GM18520 (cell line): ENCODE data around the gene HNF1B.

ENCODE experiments used
- ATAC-seq: cut with Tn5 transposase; IDR thresholded peaks from one replicate; pipeline ENCODE4 v1.9.1; 2021; ENCODE audit not compliant: unreplicated experiment

Gene HNF1B

DNA sequence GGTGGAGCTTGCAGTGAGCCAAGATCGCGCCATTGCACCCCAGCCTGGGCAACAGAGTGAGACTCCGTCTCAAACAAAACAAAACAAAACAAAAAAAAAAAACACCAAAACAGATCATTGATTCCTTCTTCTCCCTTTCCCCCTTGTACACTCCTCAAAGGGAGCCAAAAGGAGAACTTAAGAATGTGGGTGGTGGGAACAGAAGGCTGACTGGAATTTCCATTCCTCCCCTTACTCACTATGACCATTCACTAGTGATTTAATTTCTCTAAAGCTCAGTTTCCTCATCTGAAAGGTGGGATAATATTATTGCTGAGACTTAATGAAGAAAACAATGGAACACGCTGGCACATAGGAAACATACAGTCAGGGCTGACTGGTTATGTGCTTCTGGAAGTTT is 17.1 kb upstream of the HNF1B start:
- ATAC-seq: no peak

DNA sequence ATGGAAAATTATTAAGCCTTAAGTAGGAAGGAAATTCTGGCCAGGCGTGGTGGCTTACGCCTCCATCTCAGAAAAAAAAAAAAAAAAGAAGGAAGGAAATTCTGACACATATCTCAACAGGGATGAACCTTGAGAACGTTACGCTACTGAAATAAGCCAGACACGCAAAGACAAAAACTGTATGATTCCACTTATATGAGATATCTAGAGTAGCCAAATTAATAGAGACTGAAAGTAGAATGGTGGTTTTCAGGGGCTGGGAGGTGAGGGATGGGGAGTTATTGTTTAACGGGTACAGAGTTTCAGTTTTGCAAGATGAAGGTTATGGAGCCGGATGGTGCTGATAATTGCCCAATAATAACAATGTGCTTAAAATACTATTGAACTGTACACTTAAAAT is 16.2 kb upstream of the HNF1B start:
- ATAC-seq: no peak

DNA sequence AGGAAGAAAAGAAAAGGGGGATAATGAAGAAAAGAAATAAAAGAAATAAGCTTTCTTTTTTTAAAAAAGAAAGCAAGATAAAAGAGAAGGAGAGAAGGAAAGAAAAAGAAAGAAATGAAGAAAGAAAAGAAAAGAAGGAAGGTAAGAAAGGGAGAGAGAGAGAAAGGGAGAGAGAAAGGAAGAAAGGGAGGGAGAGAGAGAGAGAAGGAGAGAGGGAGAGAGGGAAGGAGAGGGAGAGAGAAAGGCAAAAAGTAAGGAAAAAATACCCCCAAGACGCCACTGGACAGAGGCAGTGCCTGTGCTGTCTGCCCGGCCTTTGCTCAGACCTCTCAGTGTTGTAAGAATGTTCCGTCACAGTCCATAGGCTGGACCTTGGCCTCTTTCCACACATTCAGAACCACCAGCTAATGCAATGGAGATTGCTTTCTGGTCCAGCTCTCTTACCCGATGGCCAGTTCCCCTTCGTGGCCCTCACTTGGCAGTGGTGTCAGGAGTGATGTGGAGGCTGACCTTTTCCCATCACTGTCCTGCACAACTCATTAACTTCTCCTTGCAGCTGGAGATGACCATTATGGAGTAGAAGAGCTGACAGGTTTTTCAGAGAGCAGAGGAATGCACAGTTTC is 14.3 kb upstream of the HNF1B start:
- ATAC-seq: no peak

DNA sequence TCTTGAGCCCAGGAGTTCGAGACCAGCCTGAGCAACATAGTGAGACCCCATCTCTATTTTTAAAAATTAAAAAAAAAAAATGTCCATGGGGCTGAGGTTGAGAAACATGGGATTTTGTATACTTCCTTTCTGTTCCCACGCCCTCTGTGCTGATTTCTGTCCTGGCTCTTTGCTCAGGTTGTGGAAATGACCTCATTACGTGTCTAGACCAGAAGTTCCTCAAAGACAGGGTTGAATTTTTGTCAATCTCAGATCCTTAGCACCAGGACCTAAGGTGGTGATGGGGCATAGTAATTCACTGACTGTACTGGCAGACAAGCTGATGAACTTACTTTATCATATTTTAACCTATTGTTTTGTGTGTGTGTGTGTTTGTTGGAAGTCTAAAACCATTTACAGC is 11.2 kb upstream of the HNF1B start:
- ATAC-seq: no peak

DNA sequence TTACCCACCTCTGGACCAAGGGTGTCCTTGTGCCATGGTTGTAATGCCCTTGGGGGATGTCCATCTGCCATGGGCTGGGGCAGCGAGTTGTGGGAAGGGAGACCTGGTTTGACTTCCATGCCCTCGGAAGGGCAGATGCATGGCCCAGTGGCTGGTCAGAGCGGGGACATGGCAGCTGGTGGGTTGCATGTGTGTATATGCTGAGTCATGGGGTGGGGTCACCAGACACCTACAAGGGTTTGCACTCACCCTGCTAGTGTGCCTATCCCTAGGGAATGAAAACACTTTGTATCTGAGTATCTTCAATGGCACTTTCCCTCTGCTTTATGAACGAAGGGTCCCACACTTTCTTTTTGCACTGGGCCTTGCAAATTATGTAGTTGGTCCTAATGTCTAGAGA is 10.6 kb upstream of the HNF1B start:
- ATAC-seq: no peak

DNA sequence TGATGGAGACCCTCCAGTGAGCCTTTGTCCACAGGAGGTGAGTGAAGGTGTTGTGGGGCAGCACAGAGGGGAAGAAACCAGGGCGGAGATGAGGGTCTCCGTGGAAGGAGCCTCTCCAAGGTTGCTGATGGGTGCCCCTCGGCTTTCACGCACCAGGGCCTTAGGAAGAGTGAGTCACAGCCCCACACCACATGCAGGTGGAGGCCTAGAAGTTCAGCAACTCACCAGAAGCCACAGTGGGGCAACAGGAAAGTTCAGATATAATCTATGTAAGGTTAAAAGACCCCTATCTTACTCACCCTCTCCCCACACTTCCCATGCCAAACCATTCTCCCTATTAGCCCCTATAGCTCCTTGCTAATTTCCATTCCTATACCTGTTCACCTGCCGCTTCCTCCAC is 9.5 kb upstream of the HNF1B start:
- no peak for ATAC-seq

DNA sequence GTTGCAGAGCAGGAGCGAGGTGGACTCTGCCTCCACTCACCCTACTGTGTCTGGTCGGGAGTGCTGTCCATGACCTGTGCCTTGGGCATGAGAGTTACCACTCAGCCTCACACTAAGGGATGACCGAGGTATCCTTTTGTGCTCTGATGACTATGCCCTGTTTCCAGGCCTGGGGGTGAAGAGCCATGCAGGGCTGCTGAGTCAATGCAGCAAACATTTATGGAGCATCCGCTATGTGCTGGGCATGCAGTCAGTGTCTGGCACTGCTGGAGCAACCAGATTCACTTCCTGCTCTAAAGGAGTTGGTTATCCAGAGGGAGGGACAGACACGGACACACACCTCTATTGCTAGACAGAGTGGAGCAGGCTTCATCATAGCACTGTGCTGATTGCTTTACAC is 7.6 kb upstream of the HNF1B start:
- no peak for ATAC-seq

DNA sequence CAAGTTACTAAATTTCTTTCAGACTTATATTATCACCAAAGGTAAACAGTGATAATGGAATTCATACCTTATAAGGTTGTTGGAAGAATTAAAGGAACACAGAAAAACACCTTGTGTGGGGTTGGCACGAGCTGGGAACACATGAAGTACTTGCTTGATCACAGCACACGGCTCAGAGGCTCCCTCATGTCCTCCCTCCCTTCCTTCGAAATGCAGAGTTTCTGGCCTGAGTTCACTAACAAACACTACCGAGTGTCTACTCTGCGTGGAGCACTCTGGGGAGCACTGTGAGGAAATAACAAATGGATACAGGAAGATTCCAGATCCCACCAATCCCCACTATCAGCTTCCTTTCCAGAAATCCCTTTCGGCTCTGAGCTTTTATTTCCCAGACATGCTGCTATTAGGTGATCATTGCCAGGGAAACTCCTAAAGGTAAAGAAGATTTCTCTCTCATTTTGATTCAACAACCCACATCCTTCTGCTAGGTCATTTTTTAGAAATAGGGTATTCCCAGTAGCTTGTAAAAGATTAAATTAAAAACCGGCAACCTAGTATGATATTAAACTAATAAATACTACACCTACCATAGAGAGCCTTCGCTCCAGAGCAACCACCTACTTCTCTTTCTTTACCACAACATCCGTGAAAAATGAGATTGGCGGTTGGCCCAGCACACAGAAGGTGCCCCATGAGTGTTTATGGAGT is 6.1 kb upstream of the HNF1B start:
- no peak for ATAC-seq

DNA sequence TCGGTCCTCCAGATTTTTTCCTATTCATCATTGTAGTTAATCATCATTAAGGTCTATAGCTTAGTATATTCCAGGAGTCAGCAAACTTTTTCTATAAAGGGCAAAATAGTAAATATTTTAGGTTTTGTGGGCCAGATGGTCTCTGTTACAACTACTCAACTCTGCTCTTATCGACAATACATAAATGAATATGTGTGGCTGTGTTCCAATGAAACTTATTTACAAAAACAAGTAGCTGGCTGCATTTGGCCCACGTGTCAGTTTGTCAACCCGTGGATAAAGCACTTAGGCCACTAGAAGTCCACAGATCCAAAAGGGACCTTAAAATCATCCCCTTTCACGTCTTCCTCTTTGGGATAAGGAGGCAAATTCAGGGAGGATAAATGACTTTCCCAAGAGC is 5.4 kb upstream of the HNF1B start:
- ATAC-seq: no peak

DNA sequence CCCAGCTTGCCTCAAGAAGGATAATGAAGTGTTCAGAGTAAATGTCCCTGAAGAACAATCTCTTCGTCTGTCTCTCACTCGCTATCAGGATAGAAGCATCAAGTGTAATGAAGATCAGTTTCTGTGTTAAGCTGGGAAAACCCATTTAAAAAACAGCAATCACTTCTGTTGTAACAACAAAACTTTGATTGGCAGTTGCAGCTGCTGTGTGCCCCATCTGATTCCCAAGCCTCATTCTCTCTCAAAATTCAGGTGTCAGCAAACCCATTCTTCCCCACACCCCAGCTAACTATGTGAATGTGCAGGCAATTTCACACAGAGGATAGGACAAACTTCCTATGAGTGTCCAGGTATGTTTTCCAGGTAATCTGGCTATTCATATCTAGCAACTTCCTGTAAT is 2.4 kb upstream of the HNF1B start:
- no peak for ATAC-seq

DNA sequence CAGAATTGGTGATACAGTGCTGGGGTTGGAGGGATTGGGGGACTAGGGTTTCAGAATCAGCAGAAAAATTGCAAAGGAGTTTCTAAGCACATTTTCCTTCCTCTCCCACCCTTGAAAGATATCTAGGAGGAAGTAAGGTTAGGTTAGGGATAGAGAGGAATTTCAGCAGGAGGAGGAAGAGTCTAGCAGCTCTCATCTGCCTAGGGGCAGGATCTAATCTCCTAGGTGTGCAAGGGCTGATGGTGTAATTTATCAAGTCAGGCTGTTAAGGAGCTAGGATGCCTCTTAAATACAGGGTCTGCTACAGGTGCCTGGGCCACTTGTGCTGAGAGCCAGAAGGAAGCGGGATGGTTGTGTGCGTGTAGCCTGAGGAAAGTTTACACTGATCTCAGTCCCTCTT is 1.8 kb upstream of the HNF1B start:
- ATAC-seq: no peak

DNA sequence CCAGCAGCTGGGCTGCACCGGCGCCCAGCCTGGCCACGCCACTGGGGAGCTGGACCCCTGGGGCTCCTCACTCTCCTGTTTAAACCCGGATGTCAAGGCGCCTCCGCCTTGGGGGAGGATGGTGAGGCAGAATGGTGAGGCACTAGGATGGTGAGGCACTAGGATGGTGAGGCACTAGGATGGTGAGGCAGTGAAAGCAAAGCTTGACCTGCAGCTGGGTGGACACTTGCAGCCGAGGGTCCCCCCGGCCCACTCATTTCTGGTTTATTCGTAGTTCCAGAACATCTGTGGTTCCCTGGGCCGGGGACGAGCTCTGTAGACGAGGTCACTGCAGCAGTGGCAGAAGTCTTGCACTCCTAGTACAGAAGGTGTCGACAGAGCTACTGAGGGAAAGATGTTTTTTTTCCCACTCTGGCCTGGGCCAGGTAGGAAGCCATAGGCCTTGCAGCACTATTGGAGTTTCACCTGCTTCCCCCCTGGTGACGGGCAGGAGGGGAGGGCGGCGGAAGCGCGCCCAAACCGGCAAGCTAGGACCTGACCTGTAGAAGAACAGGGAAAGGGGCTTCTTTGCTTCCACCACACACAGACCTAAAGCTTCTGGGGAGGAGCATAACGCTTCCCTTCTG is 1.1 kb upstream of the HNF1B start:
- no peak for ATAC-seq

DNA sequence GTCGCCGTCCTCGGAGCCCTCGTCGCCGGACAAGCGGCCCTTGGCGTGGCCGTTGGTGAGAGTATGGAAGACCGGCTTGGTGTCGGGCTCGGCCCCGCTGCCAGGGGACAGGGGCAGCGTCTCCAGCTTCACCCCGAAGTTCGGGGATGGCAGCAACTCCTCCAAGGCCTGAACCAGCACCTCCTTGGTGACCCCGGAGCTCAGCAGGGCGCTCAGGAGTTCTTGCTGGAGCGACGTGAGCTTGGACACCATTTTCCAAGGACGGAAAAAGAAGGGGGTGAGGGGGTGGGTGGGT is 279 bp downstream of the HNF1B start:
- no peak for ATAC-seq

DNA sequence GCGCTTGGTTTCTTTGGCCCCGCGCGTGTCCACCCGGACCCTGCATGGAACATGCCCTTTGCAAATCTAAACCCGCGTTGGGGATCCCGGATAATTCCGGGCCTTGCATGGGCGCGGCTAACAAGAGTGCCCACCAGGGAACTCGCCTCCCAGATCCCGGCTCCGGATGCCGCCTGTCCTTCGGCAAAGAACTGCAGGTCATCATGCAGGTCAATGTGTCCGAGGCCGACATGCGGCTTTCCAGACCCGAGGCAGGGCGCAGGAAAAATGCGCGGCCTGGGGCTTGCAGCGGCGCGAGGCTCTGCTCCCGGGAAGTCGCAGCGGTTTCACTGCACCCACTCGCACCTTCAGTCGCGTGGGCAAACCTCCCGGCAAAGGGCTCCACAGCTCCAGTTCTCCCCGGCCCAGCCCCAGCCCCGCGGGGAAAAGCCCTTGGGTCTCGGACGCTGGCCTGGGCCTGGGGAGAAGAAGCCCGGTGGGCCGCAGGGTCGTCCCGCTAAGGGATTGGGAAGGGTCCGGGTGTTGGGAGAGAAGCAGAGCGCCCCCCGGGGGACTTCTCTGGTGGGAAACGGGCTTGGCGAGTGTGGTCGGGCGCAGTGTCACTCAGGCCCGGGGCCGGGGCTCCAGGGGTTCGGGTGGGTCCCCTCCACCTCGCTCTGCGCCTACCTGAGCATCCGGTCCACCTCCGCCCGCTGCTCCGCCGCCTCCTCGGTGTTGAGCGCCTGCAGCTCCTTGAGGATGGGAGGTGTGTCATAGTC is 805 bp downstream of the HNF1B start:
- ATAC-seq: no peak

DNA sequence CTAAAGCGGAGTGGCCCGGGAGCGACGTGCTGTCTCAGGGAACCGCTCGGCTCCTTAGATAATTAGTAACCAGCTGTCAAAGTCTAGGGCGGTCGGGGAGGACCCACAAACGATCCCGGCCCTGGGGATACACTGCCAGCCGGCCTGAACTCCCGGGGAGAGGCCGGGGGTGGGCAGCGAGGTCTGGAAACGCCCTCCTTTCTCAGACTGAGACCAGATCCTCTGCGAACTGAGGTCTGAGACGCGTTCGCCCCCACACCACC is 1.3 kb downstream of the HNF1B start:
- no peak for ATAC-seq

DNA sequence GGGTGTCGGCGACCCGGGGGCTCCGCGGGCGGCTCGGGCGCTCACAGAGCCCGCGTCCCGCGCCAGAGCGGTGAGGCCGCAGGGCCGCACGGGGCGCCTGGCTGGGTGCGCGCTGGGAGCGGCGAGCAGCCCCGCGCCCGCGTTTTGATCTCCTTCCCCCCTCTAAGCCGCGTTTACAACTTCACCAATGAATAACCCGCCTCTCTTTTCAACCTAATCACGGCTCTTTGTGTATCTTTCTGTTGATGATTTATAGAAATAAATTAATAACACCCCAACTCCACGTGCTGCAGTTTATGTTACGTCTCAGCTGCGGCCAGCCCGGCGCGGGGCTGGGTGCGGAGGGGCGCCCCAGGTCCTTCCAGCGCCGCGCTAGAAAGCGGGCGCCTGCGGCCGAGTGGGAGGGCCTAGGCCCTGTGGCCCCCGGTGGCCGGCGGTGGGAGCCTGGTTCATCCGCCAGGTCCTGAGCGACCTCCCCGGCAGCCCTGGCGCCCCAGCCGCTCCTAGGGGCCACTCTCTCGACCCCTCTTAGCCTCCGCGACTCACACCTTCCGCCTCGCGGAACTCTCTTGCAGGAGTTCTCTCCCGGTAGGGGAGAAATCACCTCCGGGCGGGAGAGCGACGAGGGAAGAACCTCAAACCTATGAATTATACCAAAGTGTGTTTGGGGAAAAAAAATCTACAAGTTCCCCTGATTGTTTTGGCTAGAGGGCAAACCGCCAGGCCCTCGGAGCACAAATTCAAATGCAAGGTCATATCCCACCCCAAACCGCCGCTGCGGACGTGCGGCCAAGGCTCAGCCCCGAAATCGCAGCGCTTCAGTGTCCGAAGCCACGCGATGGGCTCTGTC is 1.9 kb downstream of the HNF1B start:
- no peak for ATAC-seq

DNA sequence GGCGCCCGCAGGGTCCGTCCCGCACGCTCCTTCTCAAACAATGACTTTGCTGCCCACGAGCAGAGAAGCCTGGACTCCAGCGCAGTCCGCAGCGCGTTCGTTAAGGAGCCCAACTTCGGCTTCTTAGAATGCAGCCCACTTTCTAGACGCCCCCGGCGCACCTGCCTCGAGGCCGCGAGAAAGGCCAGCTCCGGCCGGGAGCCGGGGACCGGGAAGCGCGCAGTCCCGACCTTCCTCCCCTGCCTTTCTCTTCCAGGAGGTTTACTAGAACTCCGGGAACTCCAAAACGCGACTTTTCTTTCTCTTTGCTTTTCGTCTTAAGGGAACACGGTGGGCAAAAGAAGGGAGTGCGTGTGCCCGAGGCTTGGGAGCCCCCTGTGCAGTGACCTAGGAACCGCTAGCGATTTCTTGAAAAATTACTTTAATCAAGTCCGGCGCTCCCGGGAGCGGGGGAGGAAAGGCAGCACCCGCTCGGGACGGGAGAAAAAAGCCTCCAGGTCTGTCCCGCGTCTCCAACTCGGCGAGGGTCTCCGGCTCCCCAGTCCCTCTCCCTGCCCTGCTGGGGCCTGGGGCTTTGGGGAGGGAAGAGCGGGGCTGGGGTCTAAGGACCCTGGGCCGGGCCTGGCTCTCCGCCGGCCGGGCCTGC is 2.6 kb downstream of the HNF1B start:
- no peak for ATAC-seq

DNA sequence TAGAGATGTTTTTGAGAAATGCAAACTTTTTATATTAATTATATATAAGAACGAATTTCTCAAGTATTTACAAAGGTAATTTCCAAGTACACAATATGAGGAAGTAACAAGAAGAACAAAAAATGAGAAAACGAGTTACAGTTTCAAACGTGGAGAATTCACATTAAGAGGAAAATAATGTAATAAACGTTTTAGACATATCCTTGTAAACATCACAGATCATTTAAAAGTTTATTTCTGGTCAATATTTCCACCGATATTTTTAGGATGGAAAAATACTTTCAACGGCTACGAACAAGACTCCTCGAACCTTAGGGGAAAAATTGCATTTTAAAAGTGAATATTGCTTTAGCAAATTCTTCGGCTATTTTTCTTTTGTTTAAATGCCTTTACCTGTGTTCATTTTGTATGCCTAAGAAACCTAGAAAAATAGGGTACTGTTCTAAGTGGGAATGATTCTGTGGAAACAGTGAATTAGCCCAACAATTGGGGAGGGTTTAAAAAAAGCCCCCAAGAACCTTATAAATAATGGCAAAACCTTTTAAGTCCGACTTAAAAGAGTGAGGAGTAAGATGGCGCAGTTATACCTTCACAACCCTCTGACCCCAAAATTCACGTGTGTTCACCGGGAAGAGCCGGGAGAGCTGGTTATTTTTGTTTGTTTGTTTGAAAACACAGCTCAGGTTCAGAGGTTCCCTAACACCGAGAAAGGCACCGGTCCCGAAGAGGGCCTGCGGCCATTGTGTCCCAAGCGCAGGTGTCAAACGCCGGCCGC is 3.3 kb downstream of the HNF1B start:
- no peak for ATAC-seq

DNA sequence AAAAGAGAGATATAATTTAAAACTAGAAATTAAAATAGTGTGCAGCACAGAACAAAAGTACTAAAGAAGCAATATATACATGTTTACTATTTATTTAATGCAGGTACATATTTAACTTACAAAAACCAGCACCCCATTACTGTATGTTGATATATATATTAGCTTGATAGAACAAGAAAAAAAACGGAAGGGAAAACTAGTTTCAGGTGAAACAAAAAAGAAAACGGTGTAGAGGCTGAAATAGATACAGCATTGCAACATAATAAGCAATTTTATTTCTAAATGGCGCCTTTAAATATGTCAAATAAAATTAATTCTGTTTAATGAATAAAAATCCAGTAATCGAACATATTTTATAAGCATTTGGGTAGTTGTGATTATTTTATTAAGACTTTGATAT is 3.9 kb downstream of the HNF1B start:
- ATAC-seq: no peak

DNA sequence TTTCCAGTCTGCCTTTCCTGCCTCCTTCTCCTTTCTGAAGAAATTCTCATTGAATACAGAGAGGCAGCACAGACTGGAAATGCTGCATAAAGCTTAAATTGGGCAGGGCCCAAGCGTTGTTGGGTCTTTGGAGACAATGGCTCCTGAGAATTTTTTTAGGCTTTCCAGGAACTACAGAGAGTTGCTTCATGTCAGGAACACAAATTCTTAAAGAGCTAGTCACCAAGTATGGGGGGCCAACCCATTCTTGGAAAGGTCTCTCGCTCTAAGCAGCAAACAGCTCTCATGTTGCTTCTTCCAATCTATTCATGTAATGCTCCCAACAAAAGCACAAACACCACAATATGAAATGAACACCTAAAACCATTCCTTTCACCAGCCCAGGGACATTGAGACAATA is 6.9 kb downstream of the HNF1B start:
- no peak for ATAC-seq
